Fibroblast of skin of left quadriceps (primary cell): ENCODE results near the gene ETFB.
A peak's percentile ranks its signal among the peaks of the same experiment; 100 is the strongest.

Experiments used
- DNase-seq, 2 experiments: peaks; one replicate each; pipeline ENCODE4 v3.0.0-alpha.2; 2013; ENCODE audit warnings: low read depth in 2 of 2

The ETFB gene

DNA sequence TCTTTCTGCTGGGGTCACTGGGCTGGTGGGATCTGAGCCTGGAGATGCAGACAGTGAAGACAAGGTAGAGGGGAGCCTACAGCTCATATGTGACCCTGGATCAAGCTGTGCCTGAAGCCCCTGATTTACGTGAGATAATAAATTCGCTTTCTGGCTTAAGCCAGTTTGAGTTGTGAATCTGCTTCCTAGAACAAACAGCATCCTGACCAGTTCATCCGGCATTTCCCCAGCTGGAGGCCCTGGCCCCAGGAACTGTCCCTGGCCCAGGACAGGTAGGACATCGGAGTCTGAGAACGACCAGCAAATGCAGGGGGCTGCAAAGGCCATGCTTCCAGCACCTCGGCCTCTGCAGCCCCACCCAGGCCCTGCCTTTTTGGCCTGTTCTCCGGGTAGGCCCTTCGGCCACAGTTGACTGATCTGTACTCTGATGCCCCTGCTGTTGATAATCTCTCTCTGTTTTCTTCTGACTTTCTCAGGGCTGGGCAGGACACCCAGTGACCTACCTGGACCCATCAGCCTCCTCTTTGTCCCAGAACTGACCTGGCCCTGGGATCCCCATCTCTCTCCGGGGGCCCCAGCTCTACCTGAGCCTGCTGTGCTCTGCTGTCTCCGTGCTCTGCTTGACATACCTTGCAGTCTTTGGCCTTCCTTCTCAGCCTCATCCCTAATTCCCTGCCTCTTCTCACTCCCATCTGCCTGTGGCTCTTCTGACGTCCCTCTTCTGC, 14.8 kb downstream of the ETFB start:
- DNase-seq, result no peak

GRCh38 chr19:51347209-51347928, 18.8 kb downstream of the ETFB start:
- no peak for DNase-seq

- DNase-seq, result no peak
These were observed 19.4 kb downstream of the ETFB start for GRCh38 chr19:51346742-51347141.

- DNase-seq, result no peak
These were observed 21.0 kb downstream of the ETFB start for GRCh38 chr19:51345076-51345620.

- DNase-seq, result no peak
These were observed 23.3 kb downstream of the ETFB start for GRCh38 chr19:51342631-51343569.

DNA sequence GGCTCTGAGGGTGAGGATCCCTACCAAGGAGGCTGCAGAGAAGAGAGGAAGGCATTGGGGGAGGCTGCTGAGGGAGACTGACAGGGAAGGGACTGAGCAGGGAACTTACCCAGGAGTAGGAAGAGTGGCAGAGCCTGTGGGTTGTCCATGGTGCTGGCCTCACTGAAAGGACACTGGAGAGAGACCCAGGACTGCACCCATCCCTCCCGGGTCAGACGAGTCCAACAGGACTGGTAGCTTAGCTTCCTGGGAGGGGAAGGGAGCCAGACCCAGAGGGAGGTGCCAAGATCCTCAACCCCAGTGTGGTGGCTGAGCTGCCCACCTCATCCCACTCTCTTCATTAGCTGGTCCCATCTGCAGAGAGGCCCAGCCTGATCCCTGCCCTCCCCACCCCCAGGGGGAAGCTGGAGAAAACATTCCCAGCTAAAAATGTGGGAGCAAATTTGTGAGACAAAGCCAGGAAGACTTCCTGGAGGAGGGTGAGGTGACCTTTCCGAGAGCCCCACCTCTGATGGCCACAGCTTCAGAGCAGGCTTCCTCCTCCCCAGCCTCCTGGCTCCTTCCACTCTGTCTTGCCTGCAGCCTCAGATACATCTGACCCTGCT, 24.1 kb downstream of the ETFB start, which contains the start of gene VSIG10L:
VSIG10L (minus strand) TSS at position 164 of the 605 bp plus-strand sequence; CDS start at position 149, 15 bp downstream.
- no peak for DNase-seq

- DNase-seq, result no peak
These were observed 25.1 kb downstream of the ETFB start for GRCh38 chr19:51341066-51341465.

- peak; percentile 91 for DNase-seq
These were observed 26.2 kb downstream of the ETFB start for GRCh38 chr19:51339687-51340656.

DNA sequence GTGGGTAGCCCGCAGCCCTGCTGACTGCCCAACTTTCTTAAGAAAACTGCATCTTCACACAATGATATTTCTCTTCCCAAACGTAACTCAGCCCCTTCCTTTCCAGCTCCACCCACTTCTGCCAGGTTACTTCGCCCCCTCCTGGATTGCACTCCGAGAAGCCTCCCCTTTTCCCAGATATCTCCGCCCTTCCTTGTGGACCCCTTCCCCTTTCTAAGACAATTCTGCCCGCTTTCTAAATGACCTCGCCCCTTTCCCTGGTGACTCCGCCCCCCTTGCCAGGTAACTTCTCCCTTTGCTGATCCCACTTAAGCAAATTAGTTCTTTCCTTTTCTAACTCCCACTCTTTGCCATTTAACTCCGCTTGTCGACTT, 26.9 kb downstream of the ETFB start:
- DNase-seq, result no peak

GRCh38 chr19:51338563-51339312, 27.4 kb downstream of the ETFB start:
- DNase-seq, result peak; percentile 42 to 48

DNA sequence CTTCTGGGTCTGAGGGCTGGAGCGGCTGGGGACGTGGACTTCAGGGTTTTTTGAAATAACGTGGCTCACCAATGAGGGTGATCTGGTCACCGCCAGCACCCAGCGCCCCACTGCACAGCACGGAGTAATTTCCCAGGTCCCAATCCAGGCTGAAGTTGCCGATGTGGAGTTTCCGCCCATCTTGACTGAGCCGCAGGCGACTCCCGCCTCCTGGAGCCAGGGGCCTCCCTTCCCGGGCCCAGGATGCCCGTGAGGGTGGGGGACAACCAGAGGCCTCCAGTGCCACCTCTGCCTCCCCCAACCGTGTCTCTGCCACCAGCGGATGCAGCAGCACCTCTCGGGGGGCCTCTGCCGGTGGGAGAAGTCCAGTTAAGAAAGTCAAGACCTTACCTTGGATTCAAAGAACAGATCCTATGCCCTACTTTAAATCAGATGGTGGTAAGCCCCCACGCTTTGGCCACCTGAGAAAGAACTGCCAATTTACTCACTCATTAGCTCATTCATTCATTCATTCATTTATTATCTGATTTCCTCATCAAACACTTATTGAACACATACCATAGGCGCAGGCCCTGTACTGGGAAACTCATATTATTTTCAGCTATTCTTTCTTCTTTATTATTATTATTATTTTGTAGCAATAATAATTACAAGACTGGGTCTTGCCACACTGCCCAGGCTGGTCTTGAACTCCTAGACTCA, 28.2 kb downstream of the ETFB start:
- DNase-seq, result no peak

- DNase-seq, result no peak
These were observed 28.9 kb downstream of the ETFB start for GRCh38 chr19:51337141-51337860.

GRCh38 chr19:51333836-51334460, 32.2 kb downstream of the ETFB start:
- DNase-seq, result no peak

- no peak for DNase-seq
These were observed 34.5 kb downstream of the ETFB start for GRCh38 chr19:51331716-51332115.

GRCh38 chr19:51331193-51331592, 35.0 kb downstream of the ETFB start:
- DNase-seq, result no peak

GRCh38 chr19:51330366-51330765, 35.8 kb downstream of the ETFB start:
- DNase-seq, result no peak

DNA sequence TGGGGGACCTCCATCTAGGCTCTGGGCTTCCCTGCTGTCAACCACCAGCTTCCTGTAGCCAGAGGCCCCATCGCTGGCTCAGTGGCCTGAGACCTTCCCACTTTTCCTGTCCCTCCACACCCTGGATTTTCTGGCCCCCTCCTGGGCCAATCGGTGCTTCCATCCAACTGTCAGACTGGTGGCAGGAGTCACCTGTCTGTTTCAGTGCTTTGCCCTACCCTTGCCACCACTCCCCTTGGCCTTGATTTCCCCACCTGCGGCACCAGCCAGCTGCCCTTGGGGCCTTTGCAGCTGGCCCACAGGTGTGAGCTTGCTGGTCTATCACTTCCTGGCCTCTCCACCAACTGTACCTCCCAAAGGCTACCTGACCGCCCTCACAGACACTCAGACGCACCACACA, 36.8 kb downstream of the ETFB start:
- no peak for DNase-seq
